HG03354 (cell line): ENCODE results near the gene TBC1D8.

ENCODE experiments used
- ATAC-seq: cut with Tn5 transposase; IDR thresholded peaks from one replicate; pipeline ENCODE4 v1.9.1; 2021; ENCODE audit warnings: mild to moderate bottlenecking; ENCODE audit not compliant: unreplicated experiment, poor library complexity, severe bottlenecking

TBC1D8 gene

DNA sequence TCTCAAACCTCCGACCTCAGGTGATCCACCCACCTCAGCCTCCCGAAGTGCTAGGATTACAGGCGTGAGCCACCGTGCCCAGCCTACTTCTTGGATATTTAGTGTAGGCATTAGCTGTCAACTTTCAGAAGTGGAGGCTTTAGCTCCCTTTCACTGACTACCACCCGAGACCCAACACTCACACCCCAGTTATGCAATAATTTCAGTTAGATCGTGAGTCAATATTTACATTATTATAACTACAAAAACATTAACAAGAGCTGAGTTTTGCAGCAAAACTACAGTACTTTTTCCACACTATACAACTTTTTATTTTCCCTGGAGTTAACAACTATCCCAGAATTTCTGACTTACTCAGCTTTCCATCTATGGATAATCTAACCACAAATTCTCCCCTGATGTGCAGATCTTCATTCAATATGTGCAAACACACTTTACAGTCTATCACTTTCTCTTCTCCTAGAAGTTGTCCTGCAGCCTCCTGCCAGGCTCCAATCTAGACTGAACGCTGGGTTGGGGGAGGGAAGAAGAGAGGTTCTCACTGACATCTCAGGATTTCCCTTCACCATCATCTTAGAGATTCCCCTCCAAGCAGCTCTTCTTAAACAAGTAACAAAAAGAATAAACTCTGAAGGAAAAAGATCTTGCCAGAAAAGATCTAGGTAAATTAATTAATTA, 10.1 kb downstream of the TBC1D8 start:
- ATAC-seq: no peak

DNA sequence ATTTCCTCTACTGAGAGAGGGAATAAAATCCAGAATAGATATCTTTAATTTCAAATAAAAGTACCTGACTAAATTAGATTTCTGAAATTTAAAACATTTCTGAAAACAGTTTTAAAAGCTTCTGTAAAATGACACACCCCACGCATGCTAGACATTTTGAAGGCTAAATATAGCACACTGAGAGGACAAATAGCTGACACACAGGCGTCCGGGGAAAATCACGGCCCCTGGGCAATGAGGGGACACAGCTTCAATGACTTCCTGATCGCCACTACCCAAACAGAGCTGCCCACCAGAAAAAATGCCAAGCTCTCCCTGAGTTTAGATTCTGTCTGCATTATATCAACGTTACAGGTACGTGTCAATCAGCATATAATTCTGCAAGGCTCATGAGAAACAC, 10.9 kb downstream of the TBC1D8 start:
- no peak for ATAC-seq

- no peak for ATAC-seq
Observed at GRCh38 chr2:101139495-101139894, 11.7 kb downstream of the TBC1D8 start.

DNA sequence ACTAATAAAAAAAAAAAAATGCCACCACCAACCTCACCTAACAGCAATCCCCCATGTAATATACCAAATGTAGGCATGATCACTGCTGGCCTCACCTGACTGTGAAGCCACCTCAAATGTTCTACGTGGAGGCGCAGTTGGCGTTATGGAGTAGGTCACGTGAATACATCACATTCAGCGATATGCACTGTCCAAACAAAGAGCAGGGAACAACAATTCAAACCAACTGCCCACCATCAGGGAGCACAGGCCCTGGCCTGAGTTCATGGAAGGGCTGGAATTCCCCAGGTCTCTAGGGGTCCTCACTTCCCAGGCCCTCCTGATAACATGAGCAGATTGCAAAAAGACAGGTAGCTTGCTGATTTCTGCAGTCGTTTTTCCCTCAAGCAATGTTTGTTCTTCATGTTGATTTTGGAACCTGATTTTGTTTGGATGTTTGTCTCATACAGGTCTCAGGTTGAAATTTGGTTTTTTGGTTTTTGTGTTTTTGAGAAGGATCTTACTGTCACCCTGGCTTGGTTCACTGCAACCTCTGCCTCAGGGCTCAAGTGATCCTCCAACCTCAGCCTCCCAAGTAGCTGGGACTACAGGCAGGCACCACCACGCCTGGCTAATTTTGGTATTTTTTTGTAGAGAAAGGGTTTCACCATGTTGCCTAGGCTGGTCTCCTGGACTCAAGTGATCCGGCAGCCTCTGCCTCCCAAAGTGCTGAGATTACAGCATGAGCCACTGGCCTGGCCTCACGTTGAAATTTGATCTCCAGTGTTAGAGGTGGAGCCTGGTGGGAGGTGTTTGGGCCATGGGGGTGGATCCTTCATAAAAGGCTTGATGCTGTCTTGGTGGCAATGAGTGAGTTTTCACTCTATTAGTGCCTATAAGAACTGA, 15.5 kb downstream of the TBC1D8 start:
- ATAC-seq: no peak

DNA sequence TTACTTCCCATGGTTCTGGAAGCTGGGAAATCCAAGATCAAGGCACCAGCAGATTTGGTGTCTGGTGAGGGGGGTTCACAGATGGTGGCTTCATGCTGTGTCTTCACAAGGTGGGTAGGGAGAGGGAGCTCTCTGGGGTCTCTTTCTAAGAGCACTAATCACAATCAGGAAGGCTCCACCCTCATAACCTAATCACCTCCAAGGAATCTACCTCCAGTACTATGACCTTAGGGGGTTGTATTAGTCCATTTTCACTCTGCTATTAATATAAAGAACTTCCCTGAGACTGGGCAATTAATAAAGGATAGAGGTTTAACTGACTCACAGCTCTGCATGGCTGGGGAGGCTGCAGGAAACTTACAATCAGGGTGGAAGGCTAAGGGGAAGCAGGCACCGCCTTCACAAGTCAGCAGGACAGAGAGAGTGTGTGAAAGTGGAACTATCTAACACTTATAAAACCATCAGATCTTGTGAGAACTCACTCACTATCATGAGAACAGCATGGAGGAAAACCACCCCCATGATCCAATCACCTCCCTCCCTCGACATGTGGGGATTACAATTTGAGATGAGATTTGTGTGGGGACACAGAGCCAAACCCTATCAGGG, 17.6 kb downstream of the TBC1D8 start:
- ATAC-seq: no peak

DNA sequence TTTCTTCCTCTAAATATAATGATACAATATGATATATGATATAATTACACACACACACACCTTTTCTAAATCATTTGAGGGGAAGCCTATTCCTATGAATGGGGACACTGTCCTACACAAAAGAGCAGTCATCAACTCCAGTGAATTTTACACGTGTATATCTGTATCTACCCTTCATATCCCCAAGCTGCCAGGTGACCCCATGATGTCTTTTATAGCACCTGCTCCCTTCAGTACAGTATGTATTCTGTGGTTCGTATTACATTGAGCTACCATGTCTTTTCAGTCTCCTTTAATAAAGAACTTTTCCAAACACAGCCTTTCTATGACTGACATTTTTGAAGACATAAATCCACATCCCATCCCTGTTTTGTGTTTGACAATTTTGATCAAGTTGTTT, 19.0 kb downstream of the TBC1D8 start:
- no peak for ATAC-seq

DNA sequence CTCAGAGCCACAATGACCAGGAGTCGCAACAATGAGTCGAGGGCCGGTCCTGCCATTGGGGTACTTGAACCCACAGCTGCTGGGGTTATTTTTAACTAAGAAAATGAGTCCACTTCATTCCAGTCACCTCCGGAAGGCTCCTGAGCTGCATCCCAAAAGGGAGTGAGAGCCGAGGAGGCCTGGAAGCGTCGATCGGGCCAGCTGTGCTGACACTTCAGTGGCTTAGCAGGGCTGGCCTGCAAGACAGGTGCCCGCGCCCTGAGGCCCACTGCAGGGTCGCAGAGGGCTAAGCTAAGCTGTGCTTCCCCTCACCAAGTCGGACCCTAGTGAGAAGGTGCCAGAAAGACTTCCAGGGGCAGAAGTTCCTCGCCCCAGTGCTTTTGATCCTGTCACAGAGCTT, 21.1 kb downstream of the TBC1D8 start:
- ATAC-seq: no peak

DNA sequence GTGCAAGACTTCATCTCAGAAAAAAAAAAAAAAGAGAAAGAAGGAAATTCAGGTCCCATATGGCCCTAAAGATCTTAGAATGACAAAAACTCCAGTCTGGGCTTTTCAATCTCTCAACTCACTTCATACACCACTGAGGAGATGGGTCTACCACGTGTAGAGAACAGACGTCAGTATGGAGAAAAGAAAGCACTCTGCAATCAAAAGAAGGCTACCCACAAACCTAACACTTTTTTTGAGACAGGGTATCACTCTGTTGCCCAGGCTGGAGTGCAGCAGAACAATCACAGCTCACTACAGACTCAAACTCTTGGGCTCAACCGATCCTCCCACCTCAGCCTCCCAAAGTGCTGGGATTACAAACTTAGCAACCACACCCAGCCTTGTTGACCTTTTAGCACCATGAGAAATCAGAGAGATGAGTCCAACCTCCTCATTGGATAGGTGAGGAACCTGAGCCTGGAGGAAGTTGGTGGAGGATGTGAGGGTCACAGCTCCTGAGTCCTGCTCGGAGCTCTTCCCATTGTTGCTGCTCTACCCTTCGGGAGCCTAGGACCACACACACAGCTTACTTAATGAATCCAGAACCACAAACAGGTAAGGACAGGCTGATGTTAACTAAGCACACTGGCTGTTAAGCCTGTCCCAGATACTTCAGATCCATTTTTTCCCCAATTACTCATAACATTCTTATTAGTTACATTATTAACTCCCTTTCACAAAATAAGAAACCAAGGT, 23.7 kb downstream of the TBC1D8 start:
- no peak for ATAC-seq

- no peak for ATAC-seq
Observed at GRCh38 chr2:101125808-101126207, 25.4 kb downstream of the TBC1D8 start.

- no peak for ATAC-seq
Observed at GRCh38 chr2:101125374-101125773, 25.8 kb downstream of the TBC1D8 start.

GRCh38 chr2:101124643-101125366, 26.4 kb downstream of the TBC1D8 start:
- ATAC-seq: no peak

GRCh38 chr2:101123795-101124471, 27.2 kb downstream of the TBC1D8 start:
- ATAC-seq: no peak

GRCh38 chr2:101121174-101121573, 30.0 kb downstream of the TBC1D8 start:
- ATAC-seq: no peak

DNA sequence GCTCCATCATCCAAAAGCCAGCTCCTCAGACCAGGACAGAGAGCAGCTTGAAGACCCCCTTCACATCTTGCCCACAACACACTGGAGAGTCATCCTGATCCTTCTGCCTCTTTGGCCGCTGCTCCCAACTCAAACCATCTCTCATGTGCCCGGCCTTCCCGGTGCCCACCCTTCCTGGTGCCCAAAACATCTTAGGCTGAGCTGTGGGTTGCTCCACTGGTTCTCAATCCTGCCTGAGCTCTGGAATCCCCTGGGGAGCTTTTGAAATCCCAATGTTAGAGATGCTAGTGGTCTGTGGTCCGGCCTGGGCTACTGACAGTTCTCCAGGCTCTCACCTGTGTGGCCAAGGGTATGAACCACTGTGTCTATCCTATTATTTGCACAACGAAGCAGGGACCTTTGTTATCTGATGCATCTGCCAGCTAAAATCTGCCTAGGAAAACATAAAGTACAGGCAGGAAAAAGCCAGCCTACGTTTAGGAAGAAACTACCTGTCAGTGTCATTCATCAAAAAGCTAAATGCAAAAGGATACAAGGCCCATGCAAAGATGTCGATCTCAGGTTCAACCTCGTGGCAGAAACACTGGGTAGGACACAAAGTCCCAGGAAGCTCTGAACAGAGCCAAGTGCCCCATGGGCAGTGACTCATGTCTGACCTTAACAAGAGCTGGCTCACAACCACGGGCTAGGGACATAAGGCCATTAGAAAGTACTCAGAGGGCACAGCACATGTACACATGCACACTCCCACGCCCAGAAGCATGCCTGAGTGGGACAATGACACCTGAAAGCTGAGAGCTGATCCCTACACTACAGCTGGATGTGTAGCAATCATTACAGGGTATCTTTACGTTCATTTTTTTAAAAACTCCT, 30.8 kb downstream of the TBC1D8 start:
- ATAC-seq: no peak

DNA sequence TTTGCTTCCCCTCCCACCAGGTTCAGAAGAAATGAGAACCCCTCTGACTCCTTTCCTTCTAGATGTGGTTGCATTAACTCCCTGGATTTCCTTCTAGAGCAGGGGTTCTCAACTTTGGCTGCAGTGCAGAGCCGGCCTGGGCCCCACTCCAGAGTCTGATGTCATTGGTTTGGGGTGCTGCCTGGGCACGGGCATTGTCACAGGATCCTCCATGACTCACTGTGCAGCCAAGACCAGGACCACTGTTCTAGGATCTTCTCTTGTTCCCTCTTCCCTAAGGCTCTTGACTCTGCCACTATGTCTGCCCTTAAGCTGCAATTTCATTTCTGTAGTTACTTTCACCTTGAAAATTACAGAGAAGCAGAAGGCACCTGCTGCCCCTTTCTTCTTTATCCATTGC, 31.8 kb downstream of the TBC1D8 start:
- no peak for ATAC-seq

- no peak for ATAC-seq
Observed at GRCh38 chr2:101116841-101117552, 34.2 kb downstream of the TBC1D8 start.

GRCh38 chr2:101116348-101116747, 34.8 kb downstream of the TBC1D8 start:
- no peak for ATAC-seq
